ENCODE measurements around the gene TAF12.
"Not testable (repeated sequence)": the region's sequence is repeated elsewhere in the genome, so short reads cannot be mapped to it uniquely, and the experiment has no call there.

Gene TAF12

DNA sequence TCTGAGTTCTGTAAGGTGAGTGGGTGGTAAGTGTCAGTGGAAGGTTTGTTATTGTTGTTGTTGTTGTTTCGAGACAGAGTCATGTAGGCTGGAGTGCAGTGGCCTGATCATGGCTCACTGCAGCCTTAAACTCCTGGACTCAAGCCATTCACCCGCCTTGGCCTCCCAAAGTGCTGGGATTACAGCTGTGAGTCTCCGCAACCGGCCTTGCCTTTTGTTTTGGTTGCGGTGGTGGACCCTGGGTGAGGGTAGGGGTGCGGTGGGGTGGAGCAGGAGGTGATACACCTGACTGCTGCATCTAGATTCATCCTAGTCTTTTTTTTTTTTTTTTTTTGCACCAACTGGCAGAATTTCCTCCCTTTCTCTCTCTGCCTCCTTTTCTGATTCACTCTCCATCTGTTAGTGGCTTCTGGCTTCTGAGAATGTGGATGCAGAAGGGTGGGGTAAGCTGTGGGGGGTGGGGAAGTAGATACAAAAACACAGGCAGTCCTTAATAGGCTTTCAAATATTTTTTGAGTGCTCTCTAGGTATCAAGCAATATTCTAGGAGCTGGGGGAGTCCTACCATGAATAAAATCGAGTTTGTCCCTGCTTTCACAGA, 21.1 kb upstream of the TAF12 start:
- 0 out of 2 replicates have a peak, but pooled peaks cover 5% of the 10 kb centered on the region for H3K79me2 ChIP-seq (ENCODE audit: low read length)
- H3K27ac ChIP-seq (ENCODE audit: low read length): no peak overlapping the region
- DNase-seq: no peak
- no peaks in the 10 kb centered on the region for H4K20me1 ChIP-seq (ENCODE audit: insufficient read depth, low read length)
- no peaks in the 10 kb centered on the region for H3K36me3 ChIP-seq (replicated peaks; ENCODE audit: insufficient read depth, low read length)
- H3K4me3 ChIP-seq (ENCODE audit: low read length): no peak overlapping the region
- H3K27me3 ChIP-seq (replicated peaks; ENCODE audit: insufficient read depth, low read length): no peaks in the 10 kb centered on the region
- TF ChIP-seq CTCF (IDR thresholded peaks at IDR 0.05; ENCODE audit: low read length): no peak
- no peak for TF ChIP-seq EZH2 (optimal IDR thresholded peaks at IDR 0.05; ENCODE audit: low read depth, low read length)
- no peak for TF ChIP-seq EZH2phosphoT487 (IDR thresholded peaks at IDR 0.05; ENCODE audit: low read length)
- H3K4me1 ChIP-seq (ENCODE audit: low read length): peaks cover 5% of the 10 kb centered on the region
- no peaks in the 10 kb centered on the region for H3K9me3 ChIP-seq (replicated peaks; ENCODE audit: insufficient read depth, low read length)
- no peak overlapping the region for H3K4me2 ChIP-seq (ENCODE audit: low read depth, low read length)
- H3K9ac ChIP-seq (ENCODE audit: low read length): no peak overlapping the region
- no peak overlapping the region for H2AFZ ChIP-seq (ENCODE audit: low read length)
- H3F3A ChIP-seq (ENCODE audit: insufficient read depth, low read length): peaks cover 3% of the 10 kb centered on the region; the same call in 1 of the 2 replicates
- H3K9me2 ChIP-seq (replicated peaks; ENCODE audit: insufficient read depth, low read length): no peaks in the 10 kb centered on the region

- Histone ChIP-seq H3F3A (ENCODE audit: insufficient read depth, low read length) (no peaks in the 10 kb centered on the region), H3K4me2 (ENCODE audit: low read depth, low read length) (no peak overlapping the region), H3K4me3 (ENCODE audit: low read length) (no peak overlapping the region)
These were observed 13.5 kb upstream of the TAF12 start for GRCh38 chr1:28656335-28656734.

DNA sequence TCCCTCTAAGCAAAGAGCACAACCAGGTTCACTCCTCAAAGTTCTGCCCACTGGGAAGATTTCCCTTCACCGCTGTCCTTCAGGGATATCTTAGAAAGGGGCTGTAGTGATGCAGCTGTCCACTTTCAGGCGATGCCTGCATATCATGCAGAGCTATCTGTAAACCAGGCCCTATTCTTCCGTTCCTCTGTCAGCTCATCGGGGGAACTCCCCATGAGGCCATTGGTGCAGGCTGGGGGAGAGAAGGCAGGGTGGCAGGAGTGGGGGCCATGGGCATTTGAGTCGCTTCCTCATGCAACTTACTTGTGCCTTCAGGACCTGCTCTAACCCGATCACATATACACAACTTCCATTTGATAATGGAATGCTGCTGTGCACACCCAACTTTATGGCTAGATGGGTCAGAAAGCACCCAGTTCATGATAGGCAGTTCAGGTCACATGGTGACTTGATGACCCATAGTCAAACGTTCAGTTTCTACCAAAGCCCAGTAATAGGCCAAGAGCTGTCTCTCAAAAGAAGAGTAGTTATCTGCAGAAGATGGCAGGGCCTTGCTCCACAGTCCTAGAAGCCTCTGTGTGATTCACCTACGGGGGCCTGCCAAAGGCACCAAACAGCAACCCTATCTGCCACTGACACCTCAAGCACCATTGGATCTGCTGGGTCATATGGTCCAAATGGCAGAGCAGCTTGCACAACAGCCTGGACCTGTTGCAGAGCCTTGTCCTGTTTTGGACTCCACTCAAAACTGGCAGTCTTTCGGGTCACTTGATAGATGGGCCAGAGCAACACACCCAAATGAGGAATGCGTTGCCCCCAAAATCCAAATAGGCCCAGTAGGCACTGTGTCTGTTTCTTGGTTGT, 12.8 kb upstream of the TAF12 start:
- not testable (repeated sequence) for H3F3A ChIP-seq (ENCODE audit: insufficient read depth, low read length); H3K4me2 ChIP-seq (ENCODE audit: low read depth, low read length); H3K36me3 ChIP-seq (replicated peaks; ENCODE audit: insufficient read depth, low read length); H3K9ac ChIP-seq (ENCODE audit: low read length); H3K79me2 ChIP-seq (ENCODE audit: low read length); H2AFZ ChIP-seq (ENCODE audit: low read length); H3K9me3 ChIP-seq (replicated peaks; ENCODE audit: insufficient read depth, low read length); H3K9me2 ChIP-seq (replicated peaks; ENCODE audit: insufficient read depth, low read length); DNase-seq; H4K20me1 ChIP-seq (ENCODE audit: insufficient read depth, low read length); H3K27ac ChIP-seq (ENCODE audit: low read length); H3K27me3 ChIP-seq (replicated peaks; ENCODE audit: insufficient read depth, low read length); H3K4me3 ChIP-seq (ENCODE audit: low read length); H3K4me1 ChIP-seq (ENCODE audit: low read length)

More at GRCh38 chr1:28656335-28656734, 13.5 kb upstream of the TAF12 start:
- Histone ChIP-seq H3K79me2 (ENCODE audit: low read length) (no peaks in the 10 kb centered on the region), H3K9me2 (replicated peaks; ENCODE audit: insufficient read depth, low read length) (no peaks in the 10 kb centered on the region), H3K27ac (ENCODE audit: low read length) (no peak overlapping the region), H2AFZ (ENCODE audit: low read length) (no peak overlapping the region), H4K20me1 (ENCODE audit: insufficient read depth, low read length) (no peaks in the 10 kb centered on the region), H3K9ac (ENCODE audit: low read length) (no peak overlapping the region), H3K36me3 (replicated peaks; ENCODE audit: insufficient read depth, low read length) (no peaks in the 10 kb centered on the region), H3K27me3 (replicated peaks; ENCODE audit: insufficient read depth, low read length) (no peaks in the 10 kb centered on the region), H3K4me1 (ENCODE audit: low read length) (no peaks in the 10 kb centered on the region), H3K9me3 (replicated peaks; ENCODE audit: insufficient read depth, low read length) (no peaks in the 10 kb centered on the region)
- no peak for DNase-seq
- TF ChIP-seq EZH2phosphoT487 (IDR thresholded peaks at IDR 0.05; ENCODE audit: low read length): no peak
- TF ChIP-seq CTCF (IDR thresholded peaks at IDR 0.05; ENCODE audit: low read length): no peak
- TF ChIP-seq EZH2 (optimal IDR thresholded peaks at IDR 0.05; ENCODE audit: low read depth, low read length): no peak

DNA sequence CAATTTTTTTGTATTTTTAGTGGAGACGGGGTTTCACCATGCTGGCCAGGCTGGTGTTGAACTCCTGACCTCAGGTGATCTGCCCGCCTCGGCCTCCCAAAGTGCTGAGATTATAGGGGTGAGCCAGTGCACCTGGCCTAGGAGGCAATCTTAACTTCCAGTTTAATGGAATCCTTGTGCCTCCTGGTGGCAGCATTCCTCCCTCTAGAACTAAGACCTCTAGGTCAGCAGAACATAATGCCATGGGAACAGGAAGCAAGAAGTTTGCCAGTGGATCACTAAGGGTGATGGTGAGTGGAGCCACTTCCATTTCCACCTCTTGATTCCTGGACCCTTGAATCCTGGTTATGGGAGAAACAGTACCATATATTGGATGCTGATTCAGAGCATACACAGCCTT, 11.0 kb upstream of the TAF12 start:
- H2AFZ ChIP-seq (ENCODE audit: low read length); H3K4me3 ChIP-seq (ENCODE audit: low read length); H3K9me2 ChIP-seq (replicated peaks; ENCODE audit: insufficient read depth, low read length); H4K20me1 ChIP-seq (ENCODE audit: insufficient read depth, low read length); H3K27me3 ChIP-seq (replicated peaks; ENCODE audit: insufficient read depth, low read length); H3F3A ChIP-seq (ENCODE audit: insufficient read depth, low read length); H3K9ac ChIP-seq (ENCODE audit: low read length); DNase-seq; H3K79me2 ChIP-seq (ENCODE audit: low read length); H3K27ac ChIP-seq (ENCODE audit: low read length); H3K4me1 ChIP-seq (ENCODE audit: low read length); H3K4me2 ChIP-seq (ENCODE audit: low read depth, low read length); H3K36me3 ChIP-seq (replicated peaks; ENCODE audit: insufficient read depth, low read length); H3K9me3 ChIP-seq (replicated peaks; ENCODE audit: insufficient read depth, low read length): not testable (repeated sequence)
- 0 out of 2 replicates have a peak, but pooled peaks have one; percentile 6 for TF ChIP-seq CTCF (IDR thresholded peaks at IDR 0.05; ENCODE audit: low read length)

DNA sequence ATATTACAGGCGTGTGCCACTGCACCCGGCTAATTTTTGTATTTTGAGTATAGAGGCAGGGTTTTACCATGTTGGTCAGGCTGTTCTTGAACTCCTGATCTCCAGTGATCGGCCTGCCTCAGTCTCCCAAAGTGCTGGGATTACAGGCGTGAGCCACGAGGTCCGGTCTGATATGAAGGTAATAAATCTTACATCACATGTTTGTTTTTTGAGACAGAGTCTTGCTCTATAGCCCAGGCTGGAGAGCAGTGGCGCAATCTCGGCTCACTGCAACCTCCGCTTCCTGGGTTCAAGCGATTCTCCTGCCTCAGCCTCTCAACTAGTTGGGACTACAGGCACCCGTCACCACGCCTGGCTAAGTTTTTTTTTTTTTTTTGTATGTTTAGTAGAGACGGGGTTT, 10.2 kb upstream of the TAF12 start:
- H3K4me3 ChIP-seq (ENCODE audit: low read length): not testable (repeated sequence)

More for the DNA sequence above, 10.2 kb upstream of the TAF12 start:
- H3F3A ChIP-seq (ENCODE audit: insufficient read depth, low read length); H3K27ac ChIP-seq (ENCODE audit: low read length); DNase-seq; H3K27me3 ChIP-seq (replicated peaks; ENCODE audit: insufficient read depth, low read length); H2AFZ ChIP-seq (ENCODE audit: low read length); H3K79me2 ChIP-seq (ENCODE audit: low read length); H3K9ac ChIP-seq (ENCODE audit: low read length); H3K4me2 ChIP-seq (ENCODE audit: low read depth, low read length); H3K4me1 ChIP-seq (ENCODE audit: low read length); H3K9me2 ChIP-seq (replicated peaks; ENCODE audit: insufficient read depth, low read length); H4K20me1 ChIP-seq (ENCODE audit: insufficient read depth, low read length); H3K36me3 ChIP-seq (replicated peaks; ENCODE audit: insufficient read depth, low read length); H3K9me3 ChIP-seq (replicated peaks; ENCODE audit: insufficient read depth, low read length): not testable (repeated sequence)

All from MM.1S (cell line).